Colonic mucosa (tissue), 4 donors: Measurements from ENCODE around the gene ISCA2. TPM values are rescaled to one million over a fixed set of nuclear protein-coding genes. Genes with fewer than 3 reads are reported as not detected.

Source experiments
- DNase-seq: peaks from one replicate; pipeline ENCODE4 v3.0.0-alpha.2; 2020
- H3K27ac ChIP-seq: fragments of 200-600 bp; one replicate; pipeline ENCODE4 v1.8.0; 2021
- H3K27me3 ChIP-seq: fragments of 200-600 bp; one replicate; pipeline ENCODE4 v1.8.0; 2021
- H3K36me3 ChIP-seq: fragments of 200-600 bp; one replicate; pipeline ENCODE4 v1.8.0; 2021
- H3K4me1 ChIP-seq: fragments of 200-600 bp; one replicate; pipeline ENCODE4 v1.8.0; 2021; ENCODE audit warnings: mild to moderate bottlenecking
- H3K4me3 ChIP-seq: fragments of 200-600 bp; one replicate; pipeline ENCODE4 v1.8.0; 2021
- H3K9ac ChIP-seq, 2 donors: one replicate each; pipeline ENCODE4 v1.7.0; 2013; ENCODE audit warnings: control low read depth in 2 of 2, low read depth in 2 of 2, low read length in 2 of 2
- H3K9me3 ChIP-seq: fragments of 200-600 bp; one replicate; pipeline ENCODE4 v1.8.0; 2021
- intact Hi-C: fragments of 100-400 bp; cut with DNase I; formaldehyde crosslinking; loops from one replicate; pipeline ENCODE4 v1.14.1; 2022
- total RNA-seq, 2 donors: library from RNA; stranded (reverse); fragmentation: NEBNext Ultra II Directional in 1 of 2; extraction: Animal tissue kit (Norgen Biotek cat#: 25700) in 1 of 2; gene quantifications; one replicate each; pipeline ENCODE4 v1.2.1, GENCODE V29; 2021
- TF ChIP-seq, protein P1 (sequence below): fragments of 200-600 bp; IDR thresholded peaks from one replicate; pipeline ENCODE4 v1.8.0; 2022; ENCODE audit warnings: antibody characterized with exemption, mild to moderate bottlenecking
- donor health status: healthy.
- donor health status: DM: no; HTN: no; CAD: no.
- donor health status: DM: no; HTN: no; CAD: no.

The ISCA2 gene
- total RNA-seq, 2 donors from 2014 or later = 42.0 to 43.1 TPM

DNA sequence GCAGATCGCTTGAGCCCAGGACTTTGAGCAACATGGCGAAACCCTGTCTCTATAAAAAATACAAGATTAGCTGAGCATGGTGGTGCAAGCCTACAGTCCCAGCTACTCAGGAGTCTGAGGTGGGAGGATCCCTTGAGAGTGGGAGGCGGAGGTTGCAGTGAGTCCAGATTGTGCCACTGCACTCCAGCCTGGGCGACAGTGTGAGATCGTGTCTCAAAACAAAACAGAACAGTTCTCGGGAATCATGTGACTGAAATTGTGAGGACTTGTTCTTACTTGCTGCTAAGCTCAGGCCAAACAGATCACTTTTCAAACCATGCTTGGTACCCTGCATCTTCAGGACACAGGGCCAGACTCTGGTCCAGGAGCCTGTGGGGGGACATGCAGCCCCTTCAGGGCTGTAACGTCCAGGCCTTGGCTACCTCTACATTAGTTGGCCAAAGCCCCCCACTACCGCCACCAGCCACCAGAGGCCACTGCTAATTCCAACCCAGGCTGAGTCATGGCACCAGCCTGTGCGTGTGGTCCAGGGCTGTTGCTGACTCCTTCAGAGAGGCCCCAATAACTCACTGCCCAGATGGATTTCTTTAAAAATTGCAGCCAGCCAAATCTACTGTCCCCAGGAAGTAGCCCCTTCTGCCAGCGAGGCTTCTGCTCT is 34.1 kb upstream of the ISCA2 start:
- H3K4me1 ChIP-seq = no peaks in the 10 kb centered on the region
- no peak overlapping the region for H3K27ac ChIP-seq
- no peaks in the 10 kb centered on the region for H3K9me3 ChIP-seq
- TF ChIP-seq, protein P1, sequence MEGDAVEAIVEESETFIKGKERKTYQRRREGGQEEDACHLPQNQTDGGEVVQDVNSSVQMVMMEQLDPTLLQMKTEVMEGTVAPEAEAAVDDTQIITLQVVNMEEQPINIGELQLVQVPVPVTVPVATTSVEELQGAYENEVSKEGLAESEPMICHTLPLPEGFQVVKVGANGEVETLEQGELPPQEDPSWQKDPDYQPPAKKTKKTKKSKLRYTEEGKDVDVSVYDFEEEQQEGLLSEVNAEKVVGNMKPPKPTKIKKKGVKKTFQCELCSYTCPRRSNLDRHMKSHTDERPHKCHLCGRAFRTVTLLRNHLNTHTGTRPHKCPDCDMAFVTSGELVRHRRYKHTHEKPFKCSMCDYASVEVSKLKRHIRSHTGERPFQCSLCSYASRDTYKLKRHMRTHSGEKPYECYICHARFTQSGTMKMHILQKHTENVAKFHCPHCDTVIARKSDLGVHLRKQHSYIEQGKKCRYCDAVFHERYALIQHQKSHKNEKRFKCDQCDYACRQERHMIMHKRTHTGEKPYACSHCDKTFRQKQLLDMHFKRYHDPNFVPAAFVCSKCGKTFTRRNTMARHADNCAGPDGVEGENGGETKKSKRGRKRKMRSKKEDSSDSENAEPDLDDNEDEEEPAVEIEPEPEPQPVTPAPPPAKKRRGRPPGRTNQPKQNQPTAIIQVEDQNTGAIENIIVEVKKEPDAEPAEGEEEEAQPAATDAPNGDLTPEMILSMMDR = peak; percentile 39
- no peak for DNase-seq
- no peak overlapping the region for H3K4me3 ChIP-seq
- no peaks in the 10 kb centered on the region for H3K36me3 ChIP-seq
- no peak overlapping the region for H3K9ac ChIP-seq
- intact Hi-C loops = no loop called here
- H3K27me3 ChIP-seq = no peaks in the 10 kb centered on the region

DNA sequence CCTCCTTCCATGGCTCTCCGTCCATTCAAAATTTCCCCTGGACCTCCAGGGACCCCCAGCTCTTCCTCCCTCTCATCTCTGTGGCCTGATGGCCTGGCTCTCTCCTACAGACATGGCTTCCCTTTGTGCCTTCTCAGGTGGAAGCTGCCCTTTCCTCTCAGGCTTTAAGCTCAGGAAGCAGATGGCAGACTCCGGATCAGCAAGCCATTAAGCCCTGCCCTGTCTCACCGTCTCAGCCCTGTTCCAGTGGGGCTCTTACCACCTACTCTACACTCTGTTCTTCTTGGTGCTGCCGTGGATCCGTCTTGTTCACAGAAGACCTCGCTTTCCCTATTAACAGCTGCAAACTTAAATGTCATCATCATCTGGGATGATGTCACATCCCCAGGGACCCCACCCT is 33.6 kb upstream of the ISCA2 start:
- no peak overlapping the region for H3K9ac ChIP-seq
- H3K27me3 ChIP-seq = no peaks in the 10 kb centered on the region
- no peaks in the 10 kb centered on the region for H3K4me1 ChIP-seq
- H3K9me3 ChIP-seq = no peaks in the 10 kb centered on the region
- no peak overlapping the region for H3K4me3 ChIP-seq
- no peak overlapping the region for H3K27ac ChIP-seq
- intact Hi-C loops = no loop called here
- TF ChIP-seq, protein P1 = no peak
- DNase-seq = no peak
- H3K36me3 ChIP-seq = no peaks in the 10 kb centered on the region

DNA sequence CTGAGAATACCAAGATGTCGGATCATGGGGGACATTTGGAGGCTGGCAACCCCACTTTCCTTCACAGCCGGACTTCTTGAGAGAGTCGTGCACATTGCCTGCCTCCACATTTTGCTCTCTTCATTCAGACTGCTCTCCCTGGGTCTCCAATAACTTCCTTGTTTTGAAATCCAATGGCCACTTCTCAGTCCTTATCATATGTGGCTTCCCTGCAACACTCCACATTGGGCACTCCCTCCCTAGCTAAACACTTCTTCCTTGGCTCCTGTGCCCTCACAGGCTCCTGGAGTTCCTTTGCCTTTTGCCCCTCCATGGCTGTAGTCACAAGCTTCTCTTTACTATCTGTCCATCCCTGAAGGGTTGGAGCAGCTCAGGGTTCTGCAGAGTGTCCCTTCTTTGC is 30.6 kb upstream of the ISCA2 start:
- Histone ChIP-seq H3K36me3 (no peaks in the 10 kb centered on the region), H3K27ac (no peak overlapping the region), H3K9ac (no peak overlapping the region), H3K4me3 (no peak overlapping the region), H3K4me1 (no peaks in the 10 kb centered on the region), H3K9me3 (no peaks in the 10 kb centered on the region), H3K27me3 (no peaks in the 10 kb centered on the region)
- DNase-seq = no peak
- TF ChIP-seq, protein P1 = no peak
- intact Hi-C loops = no loop called here

DNA sequence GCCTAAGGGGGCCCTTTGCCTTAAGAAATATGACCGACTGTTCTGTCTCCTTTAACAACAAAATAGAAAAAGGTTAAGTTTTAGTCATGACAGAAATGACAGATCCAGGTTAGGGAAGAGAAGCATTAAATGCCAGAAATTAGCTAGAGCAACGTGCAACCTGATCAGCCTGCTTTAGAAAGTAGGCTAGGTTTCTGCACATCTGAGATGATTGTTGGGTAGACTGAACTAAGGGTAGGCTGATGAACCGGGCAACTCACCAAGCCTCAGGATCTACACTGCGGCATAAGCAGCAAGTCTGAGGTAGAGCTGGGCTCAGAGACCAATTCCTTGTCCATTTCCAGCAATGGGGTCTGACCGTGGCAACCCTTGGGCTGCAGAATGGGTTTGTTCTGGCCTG is 29.9 kb upstream of the ISCA2 start:
- Histone ChIP-seq H3K27me3 (no peaks in the 10 kb centered on the region), H3K4me3 (no peak overlapping the region), H3K9me3 (no peaks in the 10 kb centered on the region), H3K9ac (no peak overlapping the region), H3K36me3 (no peaks in the 10 kb centered on the region), H3K4me1 (no peaks in the 10 kb centered on the region), H3K27ac (no peak overlapping the region)
- TF ChIP-seq, protein P1 = no peak
- intact Hi-C loops = no loop called here
- no peak for DNase-seq

DNA sequence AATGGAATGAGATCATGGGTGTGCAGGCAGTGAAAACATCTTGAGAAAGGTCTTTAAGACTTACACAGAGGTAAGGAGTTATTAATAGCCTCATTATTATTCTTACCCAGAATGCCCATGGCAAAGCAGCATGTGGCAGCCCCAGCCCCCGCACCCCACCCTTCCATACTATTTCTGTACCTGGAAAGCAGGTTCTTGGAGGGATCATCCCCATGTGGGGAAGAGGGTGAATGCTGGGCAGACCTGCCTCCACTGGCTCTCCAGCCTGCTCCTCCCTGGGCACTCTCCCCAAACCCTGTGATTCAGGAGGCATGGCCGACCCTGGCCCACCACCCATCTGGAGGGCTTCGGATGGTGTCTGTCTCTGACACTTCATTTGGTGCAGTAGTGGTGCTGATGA is 28.8 kb upstream of the ISCA2 start:
- TF ChIP-seq, protein P1 = no peak
- intact Hi-C loops = no loop called here
- Histone ChIP-seq H3K9me3 (no peaks in the 10 kb centered on the region), H3K27ac (no peak overlapping the region), H3K9ac (no peak overlapping the region), H3K4me1 (no peaks in the 10 kb centered on the region), H3K36me3 (no peaks in the 10 kb centered on the region), H3K4me3 (no peak overlapping the region), H3K27me3 (no peaks in the 10 kb centered on the region)
- DNase-seq = no peak
